Endothelial cell of umbilical vein (primary cell): ENCODE measurements around the gene STK39. TPM values are rescaled to one million over a fixed set of nuclear protein-coding genes. Genes with fewer than 3 reads are reported as not detected.

Experiments
- BruUV-seq: library from RNA; stranded (reverse); fragments of 400-500 nt; replicated peaks from 2 replicates; lab custom pipeline; 2021; lab: Mats Ljungman, UMichigan
- CTCF ChIA-PET: fragments of 300-600, 350-600 bp; sonication (Branson Sonifier 250); formaldehyde crosslinking; loops from one replicate; lab custom pipeline; 2021; ENCODE audit warnings: antibody characterized with exemption, inconsistent platforms; lab: Charles Lee
- POLR2A ChIA-PET: fragments of 300-600, 350-600 bp; sonication (Branson Sonifier 250); formaldehyde crosslinking; loops from one replicate; lab custom pipeline; 2021; ENCODE audit warnings: antibody characterized with exemption, inconsistent platforms; lab: Charles Lee
- DNase-seq: peaks from one replicate; pipeline ENCODE4 v3.0.0-alpha.2; 2011; ENCODE audit warnings: low read depth, low spot score
- FAIRE-seq: peaks from 2 replicates; lab custom pipeline; 2011; peaks lifted over from hg19 to GRCh38; lab: Jason Lieb, UNC
- H2AFZ ChIP-seq: 2 replicates; pipeline ENCODE4 v1.6.0; 2012; ENCODE audit warnings: low read depth, low read length, control low read depth, inconsistent platforms
- H3K27ac ChIP-seq: 2 replicates; pipeline ENCODE4 v1.5.1; 2011; ENCODE audit warnings: low read depth, mild to moderate bottlenecking, control low read depth, low read length, moderate library complexity; ENCODE audit not compliant: insufficient read depth
- H3K27me3 ChIP-seq, 2 experiments: 2 replicates each; pipeline versions ENCODE4 v1.6.0 to v1.6.1; 2011; ENCODE audit warnings: low read length in 2 of 2, mixed read lengths in 1 of 2; ENCODE audit not compliant: control insufficient read depth in 2 of 2, insufficient read depth in 2 of 2
- H3K36me3 ChIP-seq, 2 experiments: 2 replicates in 1 of 2; 3 replicates in 1 of 2; pipeline ENCODE4 v1.5.1; 2011; ENCODE audit warnings: low read length in 2 of 2, mild to moderate bottlenecking in 1 of 2, moderate library complexity in 1 of 2; ENCODE audit not compliant: control insufficient read depth in 2 of 2, insufficient read depth in 2 of 2; ENCODE audit errors: extremely low read depth in 1 of 2
- H3K4me1 ChIP-seq: 3 replicates; pipeline ENCODE4 v1.5.1; 2011; ENCODE audit warnings: mild to moderate bottlenecking, low read length; ENCODE audit not compliant: control insufficient read depth, insufficient read depth; ENCODE audit errors: extremely low read depth
- H3K4me2 ChIP-seq: 2 replicates; pipeline ENCODE4 v1.6.1; 2011; ENCODE audit warnings: low read length, control low read depth, mixed read lengths; ENCODE audit not compliant: insufficient read depth
- H3K4me3 ChIP-seq, 3 experiments: fragments of 200-600 bp in 1 of 3; sonication (generic), shearing (Covaris generic) in 1 of 3; replicated peaks in 1 of 3; 2 replicates each; pipeline ENCODE4 v1.5.1; 2011 to 2016; ENCODE audit warnings: control low read depth in 3 of 3, low read length in 3 of 3, mild to moderate bottlenecking in 2 of 3, inconsistent platforms in 1 of 3, low read depth in 1 of 3, moderate library complexity in 1 of 3; ENCODE audit not compliant: insufficient read depth in 1 of 3
- H3K79me2 ChIP-seq: 2 replicates; pipeline ENCODE4 v1.6.0; 2012; ENCODE audit warnings: low read length, inconsistent platforms; ENCODE audit not compliant: control insufficient read depth, insufficient read depth
- H3K9ac ChIP-seq: replicated peaks from 2 replicates; pipeline ENCODE3; 2011; ENCODE audit warnings: low read length, control low read depth; ENCODE audit not compliant: insufficient read depth; ENCODE audit errors: extremely low read depth
- H3K9me1 ChIP-seq: replicated peaks from 3 replicates; pipeline ENCODE4 v1.6.0; 2011; ENCODE audit warnings: mild to moderate bottlenecking, low read length; ENCODE audit not compliant: control insufficient read depth, insufficient read depth; ENCODE audit errors: extremely low read depth
- H3K9me3 ChIP-seq: replicated peaks from 2 replicates; pipeline ENCODE4 v1.5.1; 2012; ENCODE audit warnings: low read length, inconsistent platforms; ENCODE audit not compliant: control insufficient read depth, insufficient read depth
- H4K20me1 ChIP-seq: replicated peaks from 2 replicates; pipeline ENCODE3; 2011; ENCODE audit warnings: mild to moderate bottlenecking, low read length; ENCODE audit not compliant: control insufficient read depth, insufficient read depth; ENCODE audit errors: extremely low read depth
- CTCF ChIP-seq, 2 donors: IDR thresholded peaks; 1 replicate in 1 of 2; 2 replicates in 1 of 2; pipeline ENCODE4 v1.5.1; 2011; ENCODE audit warnings: low read length in 2 of 2, mild to moderate bottlenecking in 2 of 2, moderate library complexity in 2 of 2, control low read depth in 1 of 2, inconsistent platforms in 1 of 2, low read depth in 1 of 2; ENCODE audit not compliant: insufficient read depth in 1 of 2; ENCODE audit errors: extremely low read depth in 1 of 2
- EZH2 ChIP-seq: IDR thresholded peaks from 2 replicates; pipeline ENCODE4 v1.6.1; 2012; ENCODE audit warnings: borderline replicate concordance, low read depth, mild to moderate bottlenecking, moderate library complexity, low read length, inconsistent platforms; ENCODE audit not compliant: severe bottlenecking
- FOS ChIP-seq: IDR thresholded peaks from 2 replicates; pipeline ENCODE4 v1.6.1; 2011; ENCODE audit warnings: mild to moderate bottlenecking, low read length, moderate library complexity, borderline replicate concordance; ENCODE audit not compliant: insufficient read depth
- GATA2 ChIP-seq: IDR thresholded peaks from 2 replicates; pipeline ENCODE4 v1.7.0; 2011; ENCODE audit warnings: low read depth, mild to moderate bottlenecking, moderate library complexity, mixed read lengths, low read length; ENCODE audit not compliant: insufficient read length, insufficient read depth
- JUN ChIP-seq: IDR thresholded peaks from 2 replicates; pipeline ENCODE4 v1.6.1; 2011; ENCODE audit warnings: borderline replicate concordance, low read depth; ENCODE audit not compliant: insufficient read length, insufficient read depth
- MAX ChIP-seq: IDR thresholded peaks from 2 replicates; pipeline ENCODE4 v1.6.1; 2011; ENCODE audit not compliant: insufficient read depth, insufficient read length
- MYC ChIP-seq: IDR thresholded peaks from one replicate; pipeline ENCODE4 v1.6.1; 2011; ENCODE audit warnings: mild to moderate bottlenecking, low read depth, low read length
- POLR2A ChIP-seq: IDR thresholded peaks from 2 replicates; pipeline ENCODE4 v1.6.1; 2012; ENCODE audit warnings: low read depth, mild to moderate bottlenecking, control low read depth, low read length
- POLR2AphosphoS5 ChIP-seq: IDR thresholded peaks from 2 replicates; pipeline ENCODE4 v1.6.1; 2012; ENCODE audit warnings: low read depth, mild to moderate bottlenecking, control low read depth, low read length, moderate library complexity; ENCODE audit not compliant: insufficient read depth
- dilution Hi-C: fragments of 300-500 bp; cut with MboI; formaldehyde crosslinking; loops from one replicate; pipeline ENCODE4 v1.15.0; 2019; ENCODE audit warnings: low sequenced_read_pairs; ENCODE audit not compliant: extremely low pct_ligation_motif_present
- intact Hi-C: fragments of 100-400 bp; cut with micrococcal nuclease; formaldehyde crosslinking; loops from one replicate; pipeline ENCODE4 v1.10.0; 2022
- polyA plus RNA-seq, 4 experiments: library from polyadenylated mRNA; depleted of rRNA in 3 of 4; stranded (reverse) in 3 of 4; unstranded in 1 of 4; fragments of >200 nt; gene quantifications; 2 replicates each; pipeline versions ENCODE4 v1.2.1 to v1.2.3, GENCODE V29; 2011 to 2012; ENCODE audit warnings: missing spikeins in 1 of 4
- total RNA-seq: library from RNA; stranded (reverse); gene quantifications from 2 replicates; pipeline ENCODE4 v1.2.3, GENCODE V29; 2021

Gene STK39
- total and polyA plus RNA-seq, 2 donors (not counting 3 experiments of a cell fraction or from before 2014, with no cell fraction given): 4.6 to 13.1 TPM

GRCh38 chr2:168222088-168222487 is 25.3 kb downstream of the STK39 start:
- FAIRE-seq (no peak), DNase-seq (no peak)
- dilution Hi-C loops (no loop called here), intact Hi-C loops (no loop called here)
- BruUV-seq: no TSS peak
- H3K4me2 ChIP-seq: no peak overlapping the region
- no peaks in the 10 kb centered on the region for H4K20me1 ChIP-seq
- H3K9me1 ChIP-seq: no peaks in the 10 kb centered on the region
- H3K36me3 ChIP-seq: no peaks in the 10 kb centered on the region
- no peak overlapping the region for H2AFZ ChIP-seq
- H3K27me3 ChIP-seq: no peaks in the 10 kb centered on the region
- no peak for TF ChIP-seq POLR2AphosphoS5
- no peak for TF ChIP-seq FOS
- no peak for TF ChIP-seq POLR2A
- no peak for TF ChIP-seq MAX
- no peak for TF ChIP-seq MYC
- TF ChIP-seq EZH2: no peak
- no peak for TF ChIP-seq GATA2
- no peak for TF ChIP-seq JUN
- TF ChIP-seq CTCF (IDR thresholded peaks at IDR 0.05; ENCODE audit: extremely low read depth in 1 of 2, insufficient read depth in 1 of 2, low read depth in 1 of 2, low read length in 2 of 2): no peak
- H3K9ac ChIP-seq: no peak overlapping the region
- H3K79me2 ChIP-seq: no peaks in the 10 kb centered on the region
- H3K4me1 ChIP-seq: peaks cover 12% of the 10 kb centered on the region
- H3K27ac ChIP-seq: no peak overlapping the region
- ChIA-PET CTCF (no interaction called here), POLR2A (no interaction called here)
- no peak overlapping the region for H3K4me3 ChIP-seq
- no peaks in the 10 kb centered on the region for H3K9me3 ChIP-seq
